Bone marrow (tissue), 2 donors: ENCODE measurements around the gene MT1G.
"Not testable (repeated sequence)": the region's sequence is repeated elsewhere in the genome, so short reads cannot be mapped to it uniquely, and the experiment has no call there.

Source experiments
- DNase-seq, 2 donors: peaks; one replicate each; lab custom pipeline; 2025; lab: John Stamatoyannopoulos, UW

The MT1G gene

GRCh38 chr16:56637814-56638750 is 29.8 kb downstream of the MT1G start, which contains the start of gene MT1A:
MT1A (plus strand) TSS chr16:56638666; CDS start chr16:56638739, 73 bp downstream.
- no peak for DNase-seq

GRCh38 chr16:56636616-56637413 is 31.1 kb downstream of the MT1G start:
- DNase-seq, result no peak

GRCh38 chr16:56635441-56635967 is 32.4 kb downstream of the MT1G start:
- DNase-seq, result no peak

- no peak for DNase-seq
These were observed 33.0 kb downstream of the MT1G start for GRCh38 chr16:56634715-56635440.

- no peak for DNase-seq
These were observed 34.3 kb downstream of the MT1G start for GRCh38 chr16:56633535-56633934.

GRCh38 chr16:56632848-56633365 is 35.0 kb downstream of the MT1G start:
- no peak for DNase-seq

- no peak for DNase-seq
These were observed 35.6 kb downstream of the MT1G start, which contains the start of gene MT1M for GRCh38 chr16:56632156-56632847. MT1M (plus strand) TSS chr16:56632659; CDS start chr16:56632732, 73 bp downstream.

GRCh38 chr16:56631832-56632155 is 36.1 kb downstream of the MT1G start:
- no peak for DNase-seq

- no peak for DNase-seq
These were observed 36.7 kb downstream of the MT1G start for GRCh38 chr16:56631197-56631596.

GRCh38 chr16:56630134-56630533 is 37.7 kb downstream of the MT1G start:
- DNase-seq, result no peak

GRCh38 chr16:56629531-56629930 is 38.3 kb downstream of the MT1G start:
- no peak for DNase-seq

GRCh38 chr16:56628486-56629350 is 39.1 kb downstream of the MT1G start:
- no peak for DNase-seq

- no peak for DNase-seq
These were observed 41.2 kb downstream of the MT1G start for GRCh38 chr16:56626685-56627084.

- no peak for DNase-seq
These were observed 41.8 kb downstream of the MT1G start for GRCh38 chr16:56625943-56626654.

- peak in 1 of 2 donors; percentile 34 for DNase-seq
These were observed 42.5 kb downstream of the MT1G start, which contains the start of gene MT1E for GRCh38 chr16:56625140-56625942. MT1E (plus strand) TSS chr16:56625781; CDS start chr16:56625852, 71 bp downstream.

GRCh38 chr16:56623637-56624036 is 44.2 kb downstream of the MT1G start:
- DNase-seq, result no peak

GRCh38 chr16:56623184-56623583 is 44.7 kb downstream of the MT1G start:
- DNase-seq, result not testable (repeated sequence)
